ENCODE data around the gene CD3G. TPM values are rescaled to one million over a fixed set of nuclear protein-coding genes. Genes with fewer than 3 reads are reported as not detected.

The CD3G gene
- total and polyA plus RNA-seq, 2 of the 4 experiments (the other 2 are of a cell fraction), result not detected

- H3K56ac ChIP-seq (ENCODE audit: extremely low read depth, insufficient read depth, low read length), result no peak overlapping the region
- DNase-seq (no peak), ATAC-seq (ENCODE audit: low read depth) (no peak)
- BruUV-seq (replicated peaks), result no TSS peak
- intact Hi-C loops (cut with micrococcal nuclease) (no loop called here), in situ Hi-C loops (cut with MboI; ENCODE audit: low sequenced_read_pairs) (no loop called here), dilution Hi-C loops (cut with HindIII; ENCODE audit: low sequenced_read_pairs, unreplicated experiment) (no loop called here)
- H3K4me3 ChIP-seq (ENCODE audit: insufficient read depth, low read depth, low read length), result no peak overlapping the region
- no peak overlapping the region for H2AFZ ChIP-seq (replicated peaks; ENCODE audit: low read length, poor library complexity)
- peaks cover 0 to 8% of the 10 kb centered on the region in 2 experiments; a peak in 1 of 4 replicates for H3K79me1 ChIP-seq (ENCODE audit: low read depth in 1 of 2, low read length in 2 of 2)
- no peak overlapping the region for H2BK120ac ChIP-seq (ENCODE audit: low read depth, low read length)
- peaks cover 26% of the 10 kb centered on the region for H3K36me3 ChIP-seq (ENCODE audit: control insufficient read depth, insufficient read depth, low read length)
- WGBS, 2 experiments (ENCODE audit: extremely low coverage in 2 of 2, insufficient read length in 1 of 2), result no CpG with 5 or more reads among the region's 6 CpGs
- no peak overlapping the region for H4K8ac ChIP-seq (ENCODE audit: low read depth in 2 of 2, low read length in 2 of 2)
- no peaks in the 10 kb centered on the region for H3K27me3 ChIP-seq (ENCODE audit: control insufficient read depth, insufficient read depth, low read length)
- no peak overlapping the region for H2BK15ac ChIP-seq (ENCODE audit: low read depth, low read length)
- H4K5ac ChIP-seq (ENCODE audit: low read depth, low read length), result no peak overlapping the region
- no peak overlapping the region for H2AK9ac ChIP-seq (replicated peaks; ENCODE audit: low read depth, low read length, poor library complexity)
- TF ChIP-seq MAFK (IDR thresholded peaks at IDR 0.05; ENCODE audit: low read depth, low read length), result no peak
- TF ChIP-seq BHLHE40 (IDR thresholded peaks at IDR 0.05; ENCODE audit: low read depth, low read length), result no peak
- no peak for TF ChIP-seq MAZ (IDR thresholded peaks at IDR 0.05; ENCODE audit: borderline replicate concordance, low read depth, low read length)
- no peak for TF ChIP-seq RAD21 (IDR thresholded peaks at IDR 0.05; ENCODE audit: low read length)
- TF ChIP-seq CTCF (conservative IDR thresholded peaks at IDR 0.05; ENCODE audit: low read depth, low read length), result no peak
- no peak for TF ChIP-seq USF2 (IDR thresholded peaks at IDR 0.05; ENCODE audit: low read depth, low read length)
- no peak for TF ChIP-seq POLR2A (IDR thresholded peaks at IDR 0.05; ENCODE audit: low read depth, low read length)
- TF ChIP-seq FOS (IDR thresholded peaks at IDR 0.05; ENCODE audit: low read depth, low read length), result no peak
- TF ChIP-seq NFE2L2 (IDR thresholded peaks at IDR 0.05; ENCODE audit: low read depth, low read length), result no peak
- no peak for TF ChIP-seq CHD1 (IDR thresholded peaks at IDR 0.05; ENCODE audit: low read depth, low read length)
- TF ChIP-seq MXI1 (IDR thresholded peaks at IDR 0.05; ENCODE audit: borderline replicate concordance, low read depth, low read length), result no peak
- TF ChIP-seq CEBPB (IDR thresholded peaks at IDR 0.05; ENCODE audit: low read depth, low read length), result no peak
- no peak for TF ChIP-seq RFX5 (IDR thresholded peaks at IDR 0.05; ENCODE audit: low read depth, low read length)
- TF ChIP-seq ELK1 (IDR thresholded peaks at IDR 0.05; ENCODE audit: borderline replicate concordance, low read depth, low read length), result no peak
- no peak overlapping the region for H3K4ac ChIP-seq (ENCODE audit: low read depth, low read length)
- H3K23ac ChIP-seq (ENCODE audit: low read depth, low read length), result no peak overlapping the region
- H3K9ac ChIP-seq (ENCODE audit: low read depth, low read length), result no peak overlapping the region
- H2BK20ac ChIP-seq (ENCODE audit: low read depth, low read length), result no peak overlapping the region
- no peak overlapping the region for H4K91ac ChIP-seq (ENCODE audit: insufficient read depth, low read depth, low read length)
- no peak overlapping the region for H3K18ac ChIP-seq (ENCODE audit: low read depth, low read length)
- peaks cover 3% of the 10 kb centered on the region; the same call in 1 of the 2 replicates for H3K9me1 ChIP-seq (ENCODE audit: insufficient read depth, low read length)
- H2BK5ac ChIP-seq (ENCODE audit: low read depth, low read length, poor library complexity, severe bottlenecking), result no peak overlapping the region
- no peaks in the 10 kb centered on the region for H4K20me1 ChIP-seq (ENCODE audit: insufficient read depth, low read length)
- H3K27ac ChIP-seq (ENCODE audit: insufficient read depth, low read length), result no peak overlapping the region
- no peak overlapping the region for H3K14ac ChIP-seq (replicated peaks; ENCODE audit: low read depth, low read length)
- H3K4me1 ChIP-seq (ENCODE audit: control insufficient read depth, insufficient read depth, low read length), result no peaks in the 10 kb centered on the region
- POLR2A ChIA-PET (ENCODE audit: unreplicated experiment), result no interaction called here
- no peak overlapping the region for H2AK5ac ChIP-seq (ENCODE audit: low read depth, low read length)
- no peaks in the 10 kb centered on the region for H3K9me3 ChIP-seq (ENCODE audit: control insufficient read depth, insufficient read depth, low read length)
- CTCF ChIA-PET, result no interaction called here
- no peak overlapping the region for H3K4me2 ChIP-seq (ENCODE audit: low read depth, low read length)
Measured at GRCh38 chr11:118396097-118396501, 52.0 kb downstream of the CD3G start.

All from IMR-90 (cell line).